ENCODE data around the gene CIRBP. TPM values are rescaled to one million over a fixed set of nuclear protein-coding genes. Genes with fewer than 3 reads are reported as not detected.

The CIRBP gene
- total RNA-seq, 3 donors from 2014 or later = 281 to 507 (median 300) TPM

DNA sequence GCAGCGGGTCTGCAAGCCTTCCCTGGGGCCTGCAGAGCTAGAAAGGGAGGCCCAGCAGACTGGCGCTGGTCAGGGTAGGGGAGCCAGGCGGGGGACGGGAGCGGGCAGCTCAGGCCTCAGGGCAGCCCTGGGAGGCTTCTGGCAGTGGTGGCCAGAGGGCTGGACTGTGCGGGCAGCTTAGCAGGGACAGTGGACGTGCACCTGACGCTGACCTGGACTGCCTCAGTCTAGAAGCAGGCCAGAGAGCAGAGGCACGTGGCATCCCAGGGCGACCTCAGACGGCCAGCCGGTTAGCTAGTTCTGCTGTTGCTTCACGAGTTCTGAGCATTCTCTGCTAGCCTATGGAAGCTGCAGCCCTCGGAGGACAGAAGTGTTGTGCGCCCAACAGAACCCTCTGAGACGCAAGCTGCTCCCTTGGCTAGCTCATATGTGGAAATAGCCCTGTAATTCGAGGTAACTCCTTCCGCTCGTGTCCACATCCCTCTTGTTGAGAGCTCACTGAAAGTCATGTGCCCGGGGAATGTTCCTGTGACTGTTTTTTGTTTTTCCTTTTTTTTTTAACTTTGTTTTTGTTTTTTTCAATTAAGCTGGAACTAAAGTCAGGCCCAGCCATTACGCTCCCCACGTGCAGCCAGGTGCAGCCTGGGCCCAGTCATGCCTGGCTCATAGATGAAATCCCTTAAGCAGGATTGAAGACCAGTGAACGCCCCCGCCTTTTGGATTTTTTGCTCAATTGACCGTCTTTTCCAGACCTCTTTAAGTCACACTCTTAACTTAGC lies 4.3 kb downstream of the CIRBP start:
- ATAC-seq = no peak
- peaks cover 71% of the 10 kb centered on the region for H3K4me1 ChIP-seq (ENCODE audit: low read depth)
- H3K9me3 ChIP-seq = no peaks in the 10 kb centered on the region
- H3K4me3 ChIP-seq = no peak overlapping the region
- intact Hi-C loops (cut with DNase I, micrococcal nuclease) = no loop called here
- TF ChIP-seq CTCF (IDR thresholded peaks at IDR 0.05) = no peak
- H3K36me3 ChIP-seq (ENCODE audit: low read depth) = peaks cover 19% of the 10 kb centered on the region
- DNase-seq = no peak

- H3K4me1 ChIP-seq (ENCODE audit: low read depth) = peaks cover 66% of the 10 kb centered on the region
- no peak for TF ChIP-seq CTCF (IDR thresholded peaks at IDR 0.05)
- no peak overlapping the region for H3K4me3 ChIP-seq
- no peaks in the 10 kb centered on the region for H3K9me3 ChIP-seq
- peaks cover 19% of the 10 kb centered on the region for H3K36me3 ChIP-seq (ENCODE audit: low read depth)
- intact Hi-C loops (cut with DNase I, micrococcal nuclease) = no loop called here
- DNase-seq (peak in 1 of 3 donors; percentile 60), ATAC-seq (no peak)
These were observed 5.1 kb downstream of the CIRBP start for GRCh38 chr19:1274081-1274851.

DNA sequence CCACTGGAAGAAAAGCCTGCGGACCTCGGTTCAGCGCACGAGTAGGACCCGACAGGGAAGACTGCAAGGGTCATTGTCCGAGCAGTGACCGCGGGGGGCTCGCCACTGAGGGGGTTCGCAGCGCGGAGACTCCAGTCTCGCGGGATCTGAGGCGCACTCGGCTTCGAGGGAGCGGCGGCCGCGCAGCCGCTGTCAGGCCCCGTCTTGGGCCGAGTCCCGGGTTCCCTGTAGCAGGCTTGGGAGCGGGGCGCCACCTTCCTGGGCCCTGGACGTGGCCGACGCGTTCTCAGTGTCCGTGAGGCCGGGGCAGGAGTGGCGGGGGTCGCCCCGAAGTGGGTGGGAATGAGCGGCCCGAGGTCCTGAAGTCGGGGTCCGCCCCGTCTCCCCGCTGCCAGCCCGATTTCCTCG lies 5.7 kb downstream of the CIRBP start:
- H3K9me3 ChIP-seq = no peaks in the 10 kb centered on the region
- H3K4me1 ChIP-seq (ENCODE audit: low read depth) = peaks cover 66% of the 10 kb centered on the region
- DNase-seq (no peak), ATAC-seq (no peak)
- peaks cover 19% of the 10 kb centered on the region for H3K36me3 ChIP-seq (ENCODE audit: low read depth)
- no peak for TF ChIP-seq CTCF (IDR thresholded peaks at IDR 0.05)
- H3K4me3 ChIP-seq = peak overlapping the region; percentile 32
- intact Hi-C loops (cut with DNase I, micrococcal nuclease) = no loop called here

DNA sequence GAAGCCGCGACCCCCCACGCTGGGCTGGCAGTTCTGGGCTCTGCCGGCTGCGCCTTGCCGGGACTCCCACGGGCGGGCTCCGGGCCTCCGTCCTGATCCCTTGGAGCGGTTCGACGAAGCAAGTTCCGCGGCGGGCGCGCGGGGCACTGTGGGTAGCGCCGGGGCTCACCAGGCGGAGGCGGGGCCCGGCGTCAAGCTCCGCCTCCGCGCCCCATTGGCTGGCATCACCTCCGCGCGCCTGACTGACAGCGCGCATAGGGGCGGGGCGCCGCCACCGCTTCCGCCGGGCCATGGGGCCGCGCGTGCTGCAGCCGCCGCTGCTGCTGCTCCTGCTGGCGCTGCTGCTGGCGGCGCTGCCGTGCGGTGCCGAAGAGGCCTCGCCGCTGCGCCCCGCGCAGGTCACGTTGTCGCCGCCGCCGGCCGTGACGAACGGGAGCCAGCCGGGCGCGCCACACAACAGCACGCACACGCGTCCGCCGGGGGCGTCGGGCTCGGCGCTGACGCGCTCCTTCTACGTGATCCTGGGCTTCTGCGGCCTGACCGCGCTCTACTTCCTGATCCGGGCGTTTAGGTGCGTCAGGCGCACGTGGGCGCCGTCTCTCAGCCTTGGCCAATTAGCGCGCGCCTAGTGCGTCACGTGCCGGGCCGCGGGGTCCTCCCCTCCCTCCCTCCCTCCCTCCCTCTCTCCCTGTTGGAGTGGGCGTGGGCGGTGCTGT lies 6.3 kb downstream of the CIRBP start, which contains the start of gene FAM174C:
TSS of gene FAM174C (plus strand) at position 271 of the 716 bp plus-strand sequence. CDS start at position 291, 20 bp downstream.
- DNase-seq (peak; percentile 96 to 98 (median 97)), ATAC-seq (peak; percentile 86)
- Histone ChIP-seq H3K9me3 (no peaks in the 10 kb centered on the region), H3K4me1 (ENCODE audit: low read depth) (peaks cover 61% of the 10 kb centered on the region), H3K4me3 (peak within 1 kb of the TSS; percentile 32), H3K36me3 (ENCODE audit: low read depth) (peaks cover 19% of the 10 kb centered on the region)
- intact Hi-C loops (cut with DNase I, micrococcal nuclease) = no loop called here
- TF ChIP-seq CTCF (IDR thresholded peaks at IDR 0.05) = no peak

DNA sequence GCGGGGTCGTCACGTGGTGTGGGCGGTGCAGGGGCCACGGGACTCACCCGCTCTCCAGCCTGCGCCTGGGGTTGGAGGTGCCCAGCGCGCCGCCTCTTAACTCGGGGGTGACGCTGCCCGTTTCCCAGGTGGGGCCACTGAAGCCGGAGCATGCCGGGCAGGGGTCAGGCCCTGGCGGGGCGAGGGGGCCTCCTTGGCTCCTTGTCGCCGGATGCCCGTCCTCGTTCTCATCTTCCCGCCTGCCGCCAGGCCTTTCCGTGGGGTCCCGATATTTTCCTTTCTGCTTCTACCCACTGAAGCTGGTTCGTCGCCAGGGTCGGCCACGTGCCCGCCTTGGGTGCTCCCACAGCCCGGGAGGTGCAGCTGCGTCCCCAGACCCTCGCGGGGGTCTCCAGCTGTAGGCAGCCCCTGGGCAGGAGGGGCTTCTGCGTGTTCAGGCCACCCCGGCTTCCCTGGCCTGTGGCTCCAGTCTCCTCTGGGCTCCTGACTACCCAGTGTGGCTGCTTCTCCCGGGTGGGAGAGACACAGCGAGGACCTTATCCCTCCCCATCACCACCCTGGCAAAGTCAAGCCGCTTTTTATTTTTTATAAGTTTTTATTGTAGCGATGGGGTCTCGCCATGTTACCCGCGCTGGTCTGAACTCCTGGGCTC lies 7.0 kb downstream of the CIRBP start:
- no peak for DNase-seq
- no peak for ATAC-seq
- Histone ChIP-seq H3K4me1 (ENCODE audit: low read depth) (peaks cover 54% of the 10 kb centered on the region), H3K4me3 (peak overlapping the region; percentile 32), H3K36me3 (ENCODE audit: low read depth) (peaks cover 19% of the 10 kb centered on the region), H3K9me3 (no peaks in the 10 kb centered on the region)
- intact Hi-C loops (cut with DNase I, micrococcal nuclease) = no loop called here
- TF ChIP-seq CTCF (IDR thresholded peaks at IDR 0.05) = no peak
